RWPE2 (cell line): ENCODE measurements around the gene PLEKHA8.

Experiments used
- ATAC-seq: fragments of 200-7000 bp; cut with Tn5 transposase; 3 replicates; pipeline ENCODE4 v1.9.1; 2021; ENCODE audit warnings: low read depth
- DNase-seq: peaks from one replicate; pipeline ENCODE4 v3.0.0-alpha.2; 2020; ENCODE audit warnings: low spot score
- H3K27ac ChIP-seq: fragments of 450-650 bp; 2 replicates; pipeline ENCODE4 v1.5.1; 2017; ENCODE audit warnings: mild to moderate bottlenecking; ENCODE audit not compliant: poor library complexity, severe bottlenecking
- H3K27me3 ChIP-seq: fragments of 250-450 bp; sonication (Bioruptor Pico); 2 replicates; pipeline ENCODE4 v1.5.1; 2021; ENCODE audit warnings: mild to moderate bottlenecking, moderate library complexity; ENCODE audit not compliant: insufficient read depth, poor library complexity, severe bottlenecking
- H3K36me3 ChIP-seq: fragments of 250-450 bp; sonication (Bioruptor Pico); 2 replicates; pipeline ENCODE4 v1.5.1; 2020; ENCODE audit warnings: low read depth, mild to moderate bottlenecking, moderate library complexity
- H3K4me1 ChIP-seq: fragments of 250-450 bp; sonication (Bioruptor Pico); 2 replicates; pipeline ENCODE4 v1.5.1; 2021; ENCODE audit warnings: mild to moderate bottlenecking, moderate library complexity; ENCODE audit not compliant: insufficient read depth, poor library complexity, severe bottlenecking
- H3K4me3 ChIP-seq: fragments of 250-450 bp; sonication (Bioruptor Pico); 2 replicates; pipeline ENCODE4 v1.5.1; 2021; ENCODE audit warnings: mild to moderate bottlenecking, moderate library complexity; ENCODE audit not compliant: severe bottlenecking
- H3K9me3 ChIP-seq: fragments of 250-450 bp; sonication (Bioruptor Pico); 2 replicates; pipeline ENCODE4 v1.5.1; 2021; ENCODE audit warnings: mild to moderate bottlenecking, moderate library complexity; ENCODE audit not compliant: severe bottlenecking
- CTCF ChIP-seq: fragments of 450-650 bp; IDR thresholded peaks from one replicate; pipeline ENCODE4 v1.5.1; 2017; ENCODE audit warnings: mild to moderate bottlenecking, moderate library complexity; ENCODE audit not compliant: poor library complexity, severe bottlenecking

The PLEKHA8 gene

GRCh38 chr7:30029696-30030095 is 1.5 kb downstream of the PLEKHA8 start:
- no peak for TF ChIP-seq CTCF
- no peaks in the 10 kb centered on the region for H3K9me3 ChIP-seq
- H3K27ac ChIP-seq = no peak overlapping the region
- no peaks in the 10 kb centered on the region for H3K27me3 ChIP-seq
- H3K36me3 ChIP-seq = peaks cover 7% of the 10 kb centered on the region; the same call in 1 of the 2 replicates
- peaks cover 17% of the 10 kb centered on the region for H3K4me1 ChIP-seq
- no peak for DNase-seq
- peak overlapping the region; percentile 78 for H3K4me3 ChIP-seq
- ATAC-seq = no peak

GRCh38 chr7:30032310-30033125 is 4.3 kb downstream of the PLEKHA8 start:
- Histone ChIP-seq H3K4me3 (no peak overlapping the region), H3K36me3 (peaks cover 7% of the 10 kb centered on the region; the same call in 1 of the 2 replicates), H3K27ac (no peak overlapping the region), H3K4me1 (peaks cover 13% of the 10 kb centered on the region), H3K27me3 (no peaks in the 10 kb centered on the region), H3K9me3 (no peaks in the 10 kb centered on the region)
- no peak for DNase-seq
- TF ChIP-seq CTCF = no peak
- peak; percentile 43 for ATAC-seq

- Histone ChIP-seq H3K4me1 (peaks cover 10% of the 10 kb centered on the region), H3K27me3 (no peaks in the 10 kb centered on the region), H3K36me3 (peaks cover 7% of the 10 kb centered on the region; the same call in 1 of the 2 replicates), H3K9me3 (no peaks in the 10 kb centered on the region), H3K27ac (no peak overlapping the region), H3K4me3 (no peak overlapping the region)
- DNase-seq = no peak
- no peak for ATAC-seq
- TF ChIP-seq CTCF = no peak
Observed at GRCh38 chr7:30034501-30034900, 6.3 kb downstream of the PLEKHA8 start.

- no peak for TF ChIP-seq CTCF
- Histone ChIP-seq H3K4me1 (peaks cover 6% of the 10 kb centered on the region), H3K27ac (no peak overlapping the region), H3K27me3 (no peaks in the 10 kb centered on the region), H3K9me3 (no peaks in the 10 kb centered on the region), H3K36me3 (peaks cover 7% of the 10 kb centered on the region; the same call in 1 of the 2 replicates), H3K4me3 (no peak overlapping the region)
- ATAC-seq (no peak), DNase-seq (no peak)
Observed at GRCh38 chr7:30036220-30036619, 8.0 kb downstream of the PLEKHA8 start.
